CD4-positive, CD25-positive, alpha-beta regulatory T cell (primary cell): ENCODE measurements around the gene TMEM163. TPM values are rescaled to one million over a fixed set of nuclear protein-coding genes. Genes with fewer than 3 reads are reported as not detected.
"Not testable (repeated sequence)": the region's sequence is repeated elsewhere in the genome, so short reads cannot be mapped to it uniquely, and the experiment has no call there.

ENCODE experiments used
- ATAC-seq, 2 donors: fragments of 150-1000 bp; cut with Tn5 transposase; one replicate each; pipeline ENCODE4 v1.10.0; 2021; ENCODE audit warnings: low read depth in 2 of 2, moderate number of reproducible peaks in 2 of 2, moderate library complexity in 1 of 2
- DNase-seq, 3 donors: peaks; one replicate each; pipeline versions ENCODE4 v3.0.0 to v3.0.0-alpha.2; 2012 to 2022; ENCODE audit warnings: mixed read lengths in 1 of 3
- H3K27ac ChIP-seq: one replicate; pipeline ENCODE4 v1.7.0; 2013; ENCODE audit warnings: mild to moderate bottlenecking, low read length; ENCODE audit not compliant: insufficient read depth, poor library complexity, severe bottlenecking
- H3K27me3 ChIP-seq: one replicate; pipeline ENCODE4 v1.7.0; 2013; ENCODE audit warnings: low read length; ENCODE audit not compliant: control insufficient read depth, insufficient read depth
- H3K36me3 ChIP-seq: one replicate; pipeline ENCODE4 v1.7.0; 2013; ENCODE audit warnings: mild to moderate bottlenecking, low read length, moderate library complexity; ENCODE audit not compliant: control insufficient read depth, insufficient read depth
- H3K4me1 ChIP-seq: 2 replicates; pipeline ENCODE4 v1.7.0; 2013; ENCODE audit warnings: mild to moderate bottlenecking, low read length; ENCODE audit not compliant: insufficient read depth, control insufficient read depth, poor library complexity, severe bottlenecking
- H3K4me3 ChIP-seq: one replicate; pipeline ENCODE4 v1.7.0; 2013; ENCODE audit warnings: low read depth, mild to moderate bottlenecking, low read length, moderate library complexity
- H3K9me3 ChIP-seq, 2 experiments: 1 replicate in 1 of 2; 2 replicates in 1 of 2; pipeline ENCODE4 v1.7.0; 2013; ENCODE audit warnings: low read length in 2 of 2, mild to moderate bottlenecking in 1 of 2, moderate library complexity in 1 of 2; ENCODE audit not compliant: control insufficient read depth in 2 of 2
- H3K27ac Mint-ChIP-seq, 3 donors: one replicate each; pipeline ENCODE4 v1.8.0; 2020 to 2022; ENCODE audit warnings: mild to moderate bottlenecking in 3 of 3, mixed read lengths in 3 of 3, moderate library complexity in 2 of 3
- H3K27me3 Mint-ChIP-seq: one replicate; pipeline ENCODE4 v1.8.0; 2022; ENCODE audit warnings: mild to moderate bottlenecking, mixed read lengths
- H3K36me3 Mint-ChIP-seq: one replicate; pipeline ENCODE4 v1.8.0; 2020; ENCODE audit warnings: mixed read lengths
- H3K4me1 Mint-ChIP-seq, 4 donors: one replicate each; pipeline ENCODE4 v1.8.0; 2020 to 2022; ENCODE audit warnings: mixed read lengths in 4 of 4, mild to moderate bottlenecking in 1 of 4
- H3K4me3 Mint-ChIP-seq, 4 donors: one replicate each; pipeline ENCODE4 v1.8.0; 2020 to 2022; ENCODE audit warnings: mild to moderate bottlenecking in 4 of 4, mixed read lengths in 4 of 4, moderate library complexity in 3 of 4
- H3K9me3 Mint-ChIP-seq, 7 donors: one replicate each; pipeline ENCODE4 v1.8.0; 2020 to 2022; ENCODE audit warnings: mixed read lengths in 7 of 7, mild to moderate bottlenecking in 3 of 7, moderate library complexity in 2 of 7
- polyA plus RNA-seq, 4 donors: library from polyadenylated mRNA; unstranded; fragments of 300-500 nt; fragmentation: Illumina TruSeq; gene quantifications; one replicate each; pipeline ENCODE4 v1.2.3, GENCODE V29; 2021
- total RNA-seq: library from RNA; stranded (reverse); gene quantifications from one replicate; pipeline ENCODE4 v1.2.3, GENCODE V29; 2022

The TMEM163 gene
- total and polyA plus RNA-seq, 5 donors from 2014 or later: 0.08 to 1.0 (median 0.33) TPM

DNA sequence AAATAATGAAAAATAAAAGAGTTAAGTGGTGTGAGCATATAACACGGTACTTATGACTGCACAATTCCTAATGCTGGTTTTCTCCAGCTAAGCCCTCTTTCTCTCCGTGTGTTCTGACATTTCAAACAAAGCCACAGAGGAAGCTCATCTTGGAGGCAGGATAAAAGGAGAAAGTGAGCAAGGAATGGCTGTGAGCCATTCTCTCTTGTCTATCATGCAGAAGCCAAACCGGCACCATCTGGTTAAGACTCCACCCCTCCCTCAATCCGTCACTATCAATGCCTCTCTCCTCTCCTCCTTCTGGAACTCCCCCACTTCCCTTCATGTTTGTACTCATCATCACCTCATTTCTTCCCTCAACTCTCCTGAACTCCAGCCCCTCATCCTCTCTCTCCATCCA is 210.4 kb downstream of the TMEM163 start:
- Mint-ChIP-seq H3K27me3 (peaks cover 4% of the 10 kb centered on the region), H3K4me3 (no peak overlapping the region), H3K27ac (peak overlapping the region in 1 of 3 donors; percentile 28), H3K4me1 (peaks cover 0 to 3% (median under 1%) of the 10 kb centered on the region in 4 donors), H3K9me3 (no peaks in the 10 kb centered on the region), H3K36me3 (no peaks in the 10 kb centered on the region)
- no peaks in the 10 kb centered on the region for H3K27me3 ChIP-seq
- DNase-seq (no peak), ATAC-seq (no peak)
- H3K9me3 ChIP-seq: no peaks in the 10 kb centered on the region
- H3K36me3 ChIP-seq: no peaks in the 10 kb centered on the region
- H3K4me3 ChIP-seq: no peak overlapping the region
- H3K4me1 ChIP-seq: no peaks in the 10 kb centered on the region
- H3K27ac ChIP-seq: no peak overlapping the region

DNA sequence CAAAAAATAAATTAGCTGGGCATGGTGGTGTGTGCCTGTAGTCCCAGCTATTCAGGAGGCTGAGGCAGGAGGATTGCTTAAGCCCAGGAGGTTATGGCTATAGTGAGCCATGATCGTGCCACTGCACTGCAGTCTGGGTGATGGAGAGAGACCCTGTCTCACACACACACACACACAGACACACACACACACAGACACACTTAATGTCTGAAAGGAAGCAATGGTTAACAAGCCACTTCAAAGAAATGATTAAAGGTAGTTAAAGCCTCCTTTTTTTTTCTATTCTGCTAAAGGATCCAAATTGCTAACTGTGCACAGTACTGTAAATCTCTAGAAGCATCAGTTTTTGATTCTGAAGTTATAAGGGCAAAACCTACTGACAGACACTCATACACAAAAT is 211.1 kb downstream of the TMEM163 start:
- H3K27me3 Mint-ChIP-seq: peaks cover 4% of the 10 kb centered on the region
- no peaks in the 10 kb centered on the region for H3K36me3 ChIP-seq

DNA sequence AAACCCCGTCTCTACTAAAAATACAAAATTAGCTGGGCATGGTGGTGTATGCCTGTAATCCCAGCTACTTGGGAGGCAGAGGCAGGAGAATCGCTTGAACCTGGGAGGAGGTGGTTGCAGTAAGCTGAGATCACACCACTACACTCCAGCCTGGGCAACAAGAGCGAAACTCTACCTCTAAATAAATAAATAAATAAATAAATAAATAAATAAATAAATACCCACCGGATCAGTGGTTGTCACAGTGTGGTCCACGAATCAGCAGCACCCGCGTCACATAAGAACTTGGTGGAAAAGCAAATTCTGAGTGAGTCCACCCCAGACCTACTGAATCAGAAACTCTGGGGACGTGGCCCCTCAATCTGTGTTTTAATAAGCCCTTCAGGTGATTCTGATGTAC is 211.6 kb downstream of the TMEM163 start:
- H3K27ac Mint-ChIP-seq, H3K36me3 Mint-ChIP-seq, H3K4me1 Mint-ChIP-seq, H3K9me3 Mint-ChIP-seq, H3K27me3 Mint-ChIP-seq, H3K4me3 Mint-ChIP-seq, H3K27ac ChIP-seq, H3K4me1 ChIP-seq, DNase-seq, ATAC-seq, H3K36me3 ChIP-seq, H3K4me3 ChIP-seq, H3K9me3 ChIP-seq, H3K27me3 ChIP-seq: not testable (repeated sequence)

More for the DNA sequence above, 211.1 kb downstream of the TMEM163 start:
- Mint-ChIP-seq H3K36me3 (no peaks in the 10 kb centered on the region), H3K4me3 (no peak overlapping the region), H3K9me3 (no peaks in the 10 kb centered on the region), H3K4me1 (peaks cover 0 to 3% (median under 1%) of the 10 kb centered on the region in 4 donors), H3K27ac (no peak overlapping the region)
- Histone ChIP-seq H3K9me3 (no peaks in the 10 kb centered on the region), H3K4me3 (no peak overlapping the region), H3K27ac (no peak overlapping the region), H3K4me1 (no peaks in the 10 kb centered on the region), H3K27me3 (no peaks in the 10 kb centered on the region)
- DNase-seq (no peak), ATAC-seq (peak in 1 of 2 donors; percentile 57)

DNA sequence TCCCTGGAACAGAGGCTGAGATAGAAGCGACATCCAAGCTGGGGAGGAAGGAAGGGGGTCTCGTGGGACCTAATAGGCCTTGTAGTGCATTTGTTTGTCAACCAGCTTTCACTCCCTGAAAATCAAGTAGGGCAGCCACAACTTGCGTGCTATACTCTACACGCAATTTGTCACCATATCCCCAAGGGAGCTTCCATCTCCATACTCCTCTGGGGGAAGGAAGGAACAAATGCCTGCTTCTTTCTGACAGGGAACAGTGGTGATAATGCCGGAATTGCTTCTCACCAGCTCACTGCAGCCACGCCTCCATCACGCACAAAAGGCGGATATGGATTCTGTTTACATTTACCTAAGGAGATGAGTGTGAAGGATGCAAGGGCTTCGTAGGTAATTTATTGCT is 213.4 kb downstream of the TMEM163 start:
- no peak overlapping the region for H3K27ac ChIP-seq
- Mint-ChIP-seq H3K27ac (no peak overlapping the region), H3K36me3 (no peaks in the 10 kb centered on the region), H3K4me3 (no peak overlapping the region), H3K9me3 (peaks cover 0 to 2% (median 0%) of the 10 kb centered on the region in 7 donors), H3K4me1 (peaks cover 0 to 3% (median under 1%) of the 10 kb centered on the region in 4 donors), H3K27me3 (peaks cover 9% of the 10 kb centered on the region)
- no peak overlapping the region for H3K4me3 ChIP-seq
- no peak for ATAC-seq
- no peaks in the 10 kb centered on the region for H3K36me3 ChIP-seq
- no peak for DNase-seq
- H3K27me3 ChIP-seq: no peaks in the 10 kb centered on the region
- no peaks in the 10 kb centered on the region for H3K9me3 ChIP-seq
- H3K4me1 ChIP-seq: no peaks in the 10 kb centered on the region

DNA sequence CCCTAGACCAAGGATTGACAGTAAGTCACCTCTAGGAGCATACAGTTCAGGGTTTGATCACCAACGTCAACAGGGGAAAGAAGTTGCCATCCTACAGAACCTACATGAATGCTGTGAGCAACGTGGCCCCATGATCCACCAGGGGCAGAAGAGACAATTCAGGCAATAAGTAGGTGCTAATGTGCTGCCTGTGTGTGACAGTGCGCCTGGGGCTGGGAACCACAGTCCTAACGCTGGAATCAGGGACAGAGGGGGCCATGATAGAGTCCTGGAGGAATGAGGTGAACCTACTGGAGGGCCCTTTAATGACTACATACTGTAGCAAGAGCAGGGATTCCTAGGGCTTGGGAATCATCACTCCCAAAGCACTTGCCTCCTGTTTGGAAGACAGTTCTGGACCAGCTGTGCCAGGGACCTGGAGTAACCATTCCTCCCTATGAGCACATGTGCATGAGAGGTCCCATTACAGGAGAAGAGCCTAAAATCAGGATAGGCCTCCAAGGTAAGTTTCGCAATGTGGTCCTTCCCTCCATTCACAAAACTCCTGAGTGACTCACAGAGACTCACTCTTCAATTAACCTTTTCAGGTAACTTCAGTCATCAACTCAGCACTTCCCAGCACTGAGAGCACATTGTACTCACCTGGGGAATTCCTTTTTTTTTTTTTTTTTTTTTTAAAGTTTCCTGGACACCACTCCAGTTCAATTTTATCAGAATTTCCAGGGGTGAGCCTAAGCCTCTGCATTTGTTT is 214.0 kb downstream of the TMEM163 start:
- no peaks in the 10 kb centered on the region for H3K27me3 ChIP-seq
- no peak overlapping the region for H3K4me3 ChIP-seq
- Mint-ChIP-seq H3K36me3 (no peaks in the 10 kb centered on the region), H3K27me3 (peaks cover 9% of the 10 kb centered on the region), H3K9me3 (peaks cover 0 to 2% (median 0%) of the 10 kb centered on the region in 7 donors), H3K4me3 (no peak overlapping the region), H3K4me1 (peaks cover 0 to 3% (median under 1%) of the 10 kb centered on the region in 4 donors), H3K27ac (no peak overlapping the region)
- DNase-seq: no peak
- no peaks in the 10 kb centered on the region for H3K4me1 ChIP-seq
- H3K36me3 ChIP-seq: no peaks in the 10 kb centered on the region
- H3K9me3 ChIP-seq: no peaks in the 10 kb centered on the region
- no peak for ATAC-seq
- H3K27ac ChIP-seq: no peak overlapping the region

DNA sequence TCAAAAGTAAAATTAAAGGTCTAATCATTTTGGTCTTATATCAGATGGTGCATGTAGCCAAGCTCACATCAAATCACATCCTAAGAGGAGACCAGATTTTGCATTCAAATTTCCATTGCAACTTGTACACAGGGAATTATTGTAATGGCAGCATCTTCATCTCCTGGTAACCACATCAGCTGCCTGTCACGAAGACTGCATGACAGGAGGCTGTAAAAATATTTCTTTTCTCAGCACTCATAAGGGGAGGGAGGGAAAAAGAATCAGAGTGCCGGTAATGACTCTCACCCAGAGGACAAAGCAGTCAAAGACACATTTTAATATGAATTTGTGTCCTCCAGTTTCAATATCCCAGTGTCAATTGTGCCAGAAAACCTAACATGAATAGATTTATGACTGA is 216.7 kb downstream of the TMEM163 start:
- H3K4me1 ChIP-seq: no peaks in the 10 kb centered on the region
- H3K9me3 ChIP-seq: no peaks in the 10 kb centered on the region
- H3K27ac ChIP-seq: no peak overlapping the region
- Mint-ChIP-seq H3K27ac (no peak overlapping the region), H3K4me1 (no peaks in the 10 kb centered on the region), H3K27me3 (peaks cover 9% of the 10 kb centered on the region), H3K4me3 (no peak overlapping the region), H3K9me3 (peaks cover 0 to 2% (median 0%) of the 10 kb centered on the region in 7 donors), H3K36me3 (no peaks in the 10 kb centered on the region)
- H3K36me3 ChIP-seq: no peaks in the 10 kb centered on the region
- H3K27me3 ChIP-seq: no peaks in the 10 kb centered on the region
- DNase-seq (no peak), ATAC-seq (no peak)
- no peak overlapping the region for H3K4me3 ChIP-seq

DNA sequence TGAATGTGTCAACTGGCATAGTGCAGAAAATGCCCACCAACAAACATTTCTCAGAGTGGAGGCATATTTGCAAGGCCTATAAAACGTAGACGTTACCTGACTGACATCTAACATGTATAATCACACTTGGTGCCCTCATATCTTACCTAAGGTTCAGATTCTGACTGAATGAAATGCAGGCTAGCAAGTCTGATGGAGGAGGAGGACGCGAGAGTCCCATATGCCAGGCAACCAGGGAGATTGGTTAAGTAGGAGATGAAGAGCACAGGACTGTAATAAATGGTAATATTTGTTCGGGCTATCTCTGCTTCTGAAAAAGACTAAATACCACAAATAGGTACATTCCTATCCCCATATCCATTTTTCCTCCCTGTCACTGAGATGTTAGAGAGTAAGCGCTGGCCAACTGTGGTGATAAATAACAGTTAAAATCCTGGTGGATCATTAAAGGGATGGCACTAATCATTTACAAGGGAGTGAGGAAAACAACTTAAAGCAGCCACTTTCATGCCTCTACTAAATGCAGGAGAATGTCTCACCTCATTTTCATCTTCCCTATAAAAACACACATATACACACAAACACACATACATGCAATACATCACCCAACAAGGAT is 217.2 kb downstream of the TMEM163 start:
- Histone ChIP-seq H3K36me3 (no peaks in the 10 kb centered on the region), H3K27me3 (no peaks in the 10 kb centered on the region), H3K27ac (no peak overlapping the region), H3K4me1 (no peaks in the 10 kb centered on the region), H3K4me3 (no peak overlapping the region), H3K9me3 (no peaks in the 10 kb centered on the region)
- ATAC-seq: no peak
- no peak for DNase-seq
- H3K4me3 Mint-ChIP-seq: no peak overlapping the region
- peaks cover 0 to 4% (median 0%) of the 10 kb centered on the region in 7 donors for H3K9me3 Mint-ChIP-seq
- no peaks in the 10 kb centered on the region for H3K4me1 Mint-ChIP-seq
- H3K36me3 Mint-ChIP-seq: no peaks in the 10 kb centered on the region
- H3K27me3 Mint-ChIP-seq: peaks cover 14% of the 10 kb centered on the region
- no peak overlapping the region for H3K27ac Mint-ChIP-seq
